Measurements from ENCODE around the gene ATXN7L3. TPM values are rescaled to one million over a fixed set of nuclear protein-coding genes. Genes with fewer than 3 reads are reported as not detected.

ATXN7L3 gene
- total RNA-seq, 4 donors from 2014 or later: 4.6 to 98.4 (median 36.2) TPM

DNA sequence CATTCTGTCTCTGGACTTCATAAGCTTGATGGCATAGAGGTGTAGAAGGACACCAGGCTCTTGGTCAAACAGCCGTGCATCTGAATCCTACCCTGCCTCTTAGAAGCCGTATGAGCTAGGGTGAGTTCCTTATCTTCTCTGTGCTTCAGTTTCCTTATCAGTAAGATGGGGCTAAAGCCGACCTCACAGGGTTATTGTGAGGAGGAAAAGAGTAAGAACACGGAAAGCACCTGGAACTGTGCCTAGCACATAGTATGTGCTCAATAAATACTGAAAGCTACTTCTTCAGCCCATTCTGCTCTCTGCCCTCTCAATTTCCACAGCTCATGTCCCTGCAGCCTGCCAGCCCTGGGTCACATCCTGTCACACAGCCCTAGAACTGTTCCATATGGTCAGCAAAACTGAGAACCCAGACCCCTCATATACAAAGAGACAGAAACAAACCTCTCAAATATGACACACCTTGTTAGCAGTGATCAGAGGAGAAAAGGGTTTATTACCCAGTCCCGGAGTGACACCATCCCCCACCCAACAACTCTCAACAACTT lies 36.8 kb upstream of the ATXN7L3 start:
- intact Hi-C loops (cut with DNase I; ENCODE audit: low total_unique reads): no loop called here

GRCh38 chr17:44235583-44235936 lies 35.9 kb upstream of the ATXN7L3 start:
- Histone ChIP-seq H3K9me3 (no peaks in the 10 kb centered on the region), H3K4me3 (no peak overlapping the region), H3K36me3 (no peaks in the 10 kb centered on the region), H3K27me3 (no peaks in the 10 kb centered on the region), H3K27ac (no peak overlapping the region), H3K4me1 (no peaks in the 10 kb centered on the region)
- intact Hi-C loops (cut with DNase I; ENCODE audit: low total_unique reads): no loop called here
- no peak for TF ChIP-seq CTCF (IDR thresholded peaks at IDR 0.05)
- no peak for TF ChIP-seq POLR2A (IDR thresholded peaks at IDR 0.05)
- DNase-seq: no peak

More for the DNA sequence above, 36.8 kb upstream of the ATXN7L3 start:
- H3K27me3 ChIP-seq: no peaks in the 10 kb centered on the region
- H3K9me3 ChIP-seq: no peaks in the 10 kb centered on the region
- no peak for DNase-seq
- H3K27ac ChIP-seq: no peak overlapping the region
- H3K4me1 ChIP-seq: no peaks in the 10 kb centered on the region
- no peak for TF ChIP-seq CTCF (IDR thresholded peaks at IDR 0.05)
- TF ChIP-seq POLR2A (IDR thresholded peaks at IDR 0.05): no peak
- no peaks in the 10 kb centered on the region for H3K36me3 ChIP-seq
- no peak overlapping the region for H3K4me3 ChIP-seq

DNA sequence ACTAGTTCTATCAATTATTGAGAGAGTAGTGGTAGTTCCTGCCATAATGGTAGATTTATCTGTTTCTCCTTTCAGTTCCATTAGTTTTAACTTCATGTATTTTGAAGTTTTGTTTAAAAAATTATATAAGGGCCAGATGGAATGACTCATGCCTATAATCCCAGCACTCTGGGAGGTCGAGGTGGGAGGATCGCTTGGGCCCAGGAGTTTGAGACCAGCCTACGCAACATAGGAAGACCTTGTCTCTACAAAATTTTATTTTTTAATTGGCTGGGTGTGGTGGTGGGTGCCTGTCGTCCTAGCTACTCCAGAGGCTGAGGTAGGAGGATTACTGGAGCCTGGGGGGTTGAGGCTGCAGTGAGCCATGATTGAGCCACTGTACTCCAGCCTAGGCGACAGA lies 33.9 kb upstream of the ATXN7L3 start:
- Histone ChIP-seq H3K9me3 (no peaks in the 10 kb centered on the region), H3K4me3 (no peak overlapping the region), H3K27ac (no peak overlapping the region), H3K4me1 (no peaks in the 10 kb centered on the region), H3K36me3 (no peaks in the 10 kb centered on the region), H3K27me3 (no peaks in the 10 kb centered on the region)
- TF ChIP-seq CTCF (IDR thresholded peaks at IDR 0.05) (no peak), POLR2A (IDR thresholded peaks at IDR 0.05) (no peak)
- intact Hi-C loops (cut with DNase I; ENCODE audit: low total_unique reads): no loop called here
- DNase-seq: no peak

DNA sequence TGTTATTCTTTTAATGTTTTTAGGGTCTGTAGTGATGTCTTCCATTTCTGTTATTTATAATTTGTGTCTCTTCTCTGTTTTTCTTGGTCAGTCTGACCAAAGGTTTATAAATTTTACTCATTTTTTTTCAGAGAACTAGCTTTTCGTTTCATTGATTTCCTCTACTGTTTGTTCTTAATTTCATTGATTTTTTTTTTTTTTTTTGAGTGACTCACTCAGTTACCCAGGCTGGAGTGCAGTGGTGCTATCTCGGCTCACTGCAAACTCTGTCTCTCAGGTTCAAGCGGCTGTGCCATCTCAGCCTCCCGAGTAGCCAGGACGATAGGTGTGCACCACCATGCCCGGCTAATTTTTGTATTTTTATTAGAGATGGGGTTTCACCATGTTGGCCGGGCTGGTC lies 32.4 kb upstream of the ATXN7L3 start:
- Histone ChIP-seq H3K27me3 (no peaks in the 10 kb centered on the region), H3K4me1 (no peaks in the 10 kb centered on the region), H3K27ac (no peak overlapping the region), H3K36me3 (no peaks in the 10 kb centered on the region), H3K4me3 (no peak overlapping the region), H3K9me3 (no peaks in the 10 kb centered on the region)
- intact Hi-C loops (cut with DNase I; ENCODE audit: low total_unique reads): no loop called here
- TF ChIP-seq POLR2A (IDR thresholded peaks at IDR 0.05) (no peak), CTCF (IDR thresholded peaks at IDR 0.05) (no peak)
- no peak for DNase-seq

DNA sequence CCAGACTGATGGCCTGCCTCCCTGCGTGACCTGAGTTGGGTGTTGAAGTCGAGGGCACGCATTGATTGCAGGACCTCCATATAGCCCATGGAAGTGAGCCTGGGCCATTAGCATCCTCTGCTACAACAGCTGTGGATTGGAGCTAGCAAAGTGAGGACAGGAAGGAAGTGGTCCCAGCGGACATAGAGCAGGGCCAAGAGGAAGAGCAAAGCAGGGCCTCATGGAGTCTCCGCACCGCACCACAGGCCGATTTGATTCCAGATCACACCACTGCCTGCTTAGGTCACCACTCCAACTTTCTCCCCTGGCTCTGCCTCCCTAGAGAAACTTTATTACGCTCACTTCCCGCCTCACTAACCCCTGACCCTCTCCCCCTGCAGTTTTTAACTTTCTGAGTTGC lies 30.5 kb upstream of the ATXN7L3 start:
- Histone ChIP-seq H3K9me3 (no peaks in the 10 kb centered on the region), H3K4me1 (no peaks in the 10 kb centered on the region), H3K4me3 (no peak overlapping the region), H3K27me3 (no peaks in the 10 kb centered on the region), H3K27ac (no peak overlapping the region), H3K36me3 (no peaks in the 10 kb centered on the region)
- DNase-seq: no peak
- intact Hi-C loops (cut with DNase I; ENCODE audit: low total_unique reads): no loop called here
- TF ChIP-seq CTCF (IDR thresholded peaks at IDR 0.05) (no peak), POLR2A (IDR thresholded peaks at IDR 0.05) (no peak)

Data from uterus (tissue), 4 donors.